HCT116 (cell line): ENCODE results near the gene STIM1. TPM values are rescaled to one million over a fixed set of nuclear protein-coding genes. Genes with fewer than 3 reads are reported as not detected.

Experiments used
- ATAC-seq: fragments of 200-7000 bp; cut with Tn5 transposase; 2 replicates; pipeline ENCODE4 v1.9.1; 2020; ENCODE audit warnings: mild to moderate bottlenecking, moderate library complexity
- BruUV-seq: library from RNA; stranded (reverse); fragments of 400-500 nt; replicated peaks from 2 replicates; lab custom pipeline; 2021; lab: Mats Ljungman, UMichigan
- CTCF ChIA-PET: fragments of 300-600 bp; sonication (Branson Sonifier 250); formaldehyde crosslinking; loops from one replicate; lab custom pipeline; 2021; ENCODE audit warnings: antibody characterized with exemption; lab: Charles Lee
- POLR2A ChIA-PET: fragments of 300-600, 350-600 bp; sonication (Branson Sonifier 250); formaldehyde crosslinking; loops from one replicate; lab custom pipeline; 2021; ENCODE audit warnings: antibody characterized with exemption; lab: Charles Lee
- RAD21 ChIA-PET, 2 experiments: fragments of 300-600 bp; sonication (Branson Sonifier 250); formaldehyde crosslinking; loops; one replicate each; lab custom pipeline; 2023; ENCODE audit warnings: low total read pairs in 2 of 2; ENCODE audit not compliant: uncharacterized antibody in 2 of 2, unreplicated experiment in 2 of 2, low non-redundant PET in 1 of 2; lab: Charles Lee
- DNase-seq: peaks from one replicate; pipeline ENCODE4 v3.0.0-alpha.2; 2010; ENCODE audit warnings: low read depth, low spot score
- H2AFZ ChIP-seq: fragments of 200-600 bp; shearing (Covaris generic), sonication (generic); 2 replicates; pipeline ENCODE4 v1.6.1; 2017; ENCODE audit warnings: low read depth, mixed run types, mixed read lengths, antibody characterized with exemption, low read length; ENCODE audit not compliant: poor library complexity, severe bottlenecking
- H3K27ac ChIP-seq: 2 replicates; pipeline ENCODE4 v1.5.1; 2012; ENCODE audit warnings: low read depth, low read length
- H3K27me3 ChIP-seq: fragments of 200-600 bp; sonication (generic); 2 replicates; pipeline ENCODE4 v1.6.1; 2016; ENCODE audit warnings: mixed run types, low read length, mixed read lengths; ENCODE audit not compliant: insufficient read depth
- H3K36me3 ChIP-seq, 2 experiments: fragments of 200-500 bp in 1 of 2; fragments of 200-600 bp in 1 of 2; sonication (Bioruptor generic) in 1 of 2; sonication (generic) in 1 of 2; 2 replicates each; pipeline versions ENCODE4 v1.5.1 to v1.6.1; 2014 to 2016; ENCODE audit warnings: low read length in 2 of 2, inconsistent platforms in 1 of 2, mixed read lengths in 1 of 2, mixed run types in 1 of 2; ENCODE audit not compliant: insufficient read depth in 2 of 2, control insufficient read depth in 1 of 2
- H3K4me1 ChIP-seq, 2 experiments: fragments of 200-600 bp in 1 of 2; sonication (generic) in 1 of 2; 2 replicates each; pipeline versions ENCODE4 v1.5.1 to v1.6.1; 2012 to 2017; ENCODE audit warnings: low read length in 2 of 2, inconsistent platforms in 1 of 2, mild to moderate bottlenecking in 1 of 2, mixed read lengths in 1 of 2, mixed run types in 1 of 2, moderate library complexity in 1 of 2; ENCODE audit not compliant: insufficient read depth in 2 of 2, control insufficient read depth in 1 of 2
- H3K4me2 ChIP-seq: fragments of 200-600 bp; sonication (generic); 2 replicates; pipeline ENCODE4 v1.6.1; 2017; ENCODE audit warnings: mixed run types, low read length, mixed read lengths
- H3K4me3 ChIP-seq, 2 experiments: fragments of 200-600 bp in 1 of 2; sonication (generic) in 1 of 2; replicated peaks in 1 of 2; 2 replicates each; pipeline ENCODE4 v1.5.1; 2011 to 2016; ENCODE audit warnings: low read length in 2 of 2, control low read depth in 1 of 2, low read depth in 1 of 2, mild to moderate bottlenecking in 1 of 2, mixed read lengths in 1 of 2, mixed run types in 1 of 2
- H3K79me2 ChIP-seq: fragments of 200-600 bp; sonication (generic); 2 replicates; pipeline ENCODE4 v1.6.1; 2017; ENCODE audit warnings: mild to moderate bottlenecking, mixed run types, low read length, moderate library complexity, mixed read lengths; ENCODE audit not compliant: insufficient read depth
- H3K9ac ChIP-seq: fragments of 200-600 bp; sonication (generic); 2 replicates; pipeline ENCODE4 v1.6.1; 2016; ENCODE audit warnings: low read length, mixed read lengths
- H3K9me2 ChIP-seq: fragments of 200-600 bp; sonication (generic), shearing (Covaris generic); 2 replicates; pipeline ENCODE4 v1.6.1; 2017; ENCODE audit warnings: mixed run types, mild to moderate bottlenecking, moderate library complexity; ENCODE audit not compliant: insufficient read depth
- H3K9me3 ChIP-seq, 2 experiments: fragments of 200-500 bp in 1 of 2; fragments of 200-600 bp in 1 of 2; sonication (Bioruptor generic) in 1 of 2; sonication (generic) in 1 of 2; 2 replicates each; pipeline ENCODE4 v1.6.1; 2014 to 2017; ENCODE audit warnings: low read length in 2 of 2, mixed read lengths in 2 of 2, inconsistent platforms in 1 of 2, low read depth in 1 of 2, mild to moderate bottlenecking in 1 of 2, mixed run types in 1 of 2, moderate library complexity in 1 of 2; ENCODE audit not compliant: control insufficient read depth in 1 of 2, insufficient read depth in 1 of 2
- H4K20me1 ChIP-seq: fragments of 200-600 bp; sonication (generic), shearing (Covaris generic); 2 replicates; pipeline ENCODE4 v1.6.1; 2017; ENCODE audit warnings: mixed run types, mild to moderate bottlenecking, moderate library complexity; ENCODE audit not compliant: insufficient read depth
- CBX3 ChIP-seq: IDR thresholded peaks from 2 replicates; pipeline ENCODE4 v1.6.1; 2012; ENCODE audit warnings: low read depth
- CEBPB ChIP-seq: IDR thresholded peaks from 2 replicates; pipeline ENCODE4 v1.6.1; 2012; ENCODE audit warnings: low read depth
- ELF1 ChIP-seq: IDR thresholded peaks from 2 replicates; pipeline ENCODE4 v1.6.1; 2012; ENCODE audit warnings: low read depth, borderline replicate concordance
- EZH2 ChIP-seq: fragments of 200-600 bp; sonication (generic); IDR thresholded peaks from 2 replicates; pipeline ENCODE4 v1.6.1; 2017; ENCODE audit warnings: antibody characterized with exemption, mixed run types
- FOSL1 ChIP-seq: IDR thresholded peaks from 2 replicates; pipeline ENCODE4 v1.6.1; 2012; ENCODE audit warnings: low read depth
- JUND ChIP-seq: IDR thresholded peaks from 2 replicates; pipeline ENCODE4 v1.6.1; 2012
- POLR2A ChIP-seq: IDR thresholded peaks from 2 replicates; pipeline ENCODE4 v1.7.0; 2011; ENCODE audit warnings: borderline replicate concordance; ENCODE audit not compliant: insufficient read depth, insufficient read length; ENCODE audit errors: extremely low read depth
- POLR2AphosphoS5 ChIP-seq: IDR thresholded peaks from 2 replicates; pipeline ENCODE4 v1.6.1; 2011; ENCODE audit warnings: mild to moderate bottlenecking, low read depth, low read length, moderate library complexity
- RAD21 ChIP-seq: IDR thresholded peaks from 2 replicates; pipeline ENCODE4 v1.6.1; 2012; ENCODE audit warnings: low read depth, mild to moderate bottlenecking
- SIN3A ChIP-seq: IDR thresholded peaks from 2 replicates; pipeline ENCODE4 v1.6.1; 2012; ENCODE audit warnings: low read depth
- SP1 ChIP-seq: IDR thresholded peaks from 2 replicates; pipeline ENCODE4 v1.6.1; 2012; ENCODE audit warnings: low read depth
- SRF ChIP-seq: IDR thresholded peaks from 2 replicates; pipeline ENCODE4 v1.6.1; 2012; ENCODE audit warnings: low read depth
- TCF7L2 ChIP-seq: IDR thresholded peaks from 2 replicates; pipeline ENCODE4 v1.7.0; 2011; ENCODE audit warnings: borderline replicate concordance, inconsistent platforms; ENCODE audit not compliant: insufficient read depth, insufficient read length; ENCODE audit errors: extremely low read depth
- YY1 ChIP-seq: IDR thresholded peaks from 2 replicates; pipeline ENCODE4 v1.6.1; 2011; ENCODE audit warnings: low read length, low read depth, moderate library complexity, mild to moderate bottlenecking; ENCODE audit not compliant: insufficient replicate concordance; ENCODE audit errors: extremely low read depth
- ZBTB33 ChIP-seq: IDR thresholded peaks from 2 replicates; pipeline ENCODE4 v1.6.1; 2011; ENCODE audit warnings: mild to moderate bottlenecking, low read length, moderate library complexity; ENCODE audit not compliant: insufficient replicate concordance; ENCODE audit errors: extremely low read depth
- ZFX ChIP-seq: fragments of 450-650 bp; IDR thresholded peaks from 2 replicates; pipeline ENCODE4 v1.6.1; 2017
- ZNF274 ChIP-seq: fragments of 200-500 bp; sonication (Bioruptor generic); IDR thresholded peaks from 2 replicates; pipeline ENCODE4 v1.6.1; 2014; ENCODE audit warnings: mild to moderate bottlenecking, low read depth, low read length, inconsistent platforms
- intact Hi-C: fragments of 100-400 bp; cut with micrococcal nuclease; formaldehyde crosslinking; loops from 2 replicates; pipeline ENCODE4 v1.10.0; 2022
- total RNA-seq: library from RNA; stranded (reverse); gene quantifications from one replicate; pipeline ENCODE4 v1.2.1, GENCODE V29; 2021; ENCODE audit not compliant: unreplicated experiment
- TF ChIP-seq, protein P1 (sequence below): IDR thresholded peaks from 2 replicates; pipeline ENCODE4 v1.6.1; 2012
- TF ChIP-seq, protein P2 (sequence below): IDR thresholded peaks from 2 replicates; pipeline ENCODE4 v1.6.1; 2012
- TF ChIP-seq, protein P3 (sequence below), 3 experiments: fragments of 200-600 bp in 1 of 3; sonication (generic) in 1 of 3; IDR thresholded peaks in 2 of 3; conservative IDR thresholded peaks in 1 of 3; 2 replicates each; pipeline ENCODE4 v1.5.1; 2012 to 2017; ENCODE audit warnings: low read depth in 2 of 3, low read length in 2 of 3, antibody characterized with exemption in 1 of 3, borderline replicate concordance in 1 of 3, control low read depth in 1 of 3, mild to moderate bottlenecking in 1 of 3, mixed read lengths in 1 of 3, mixed run types in 1 of 3, moderate library complexity in 1 of 3; ENCODE audit not compliant: insufficient read depth in 1 of 3

STIM1 gene
- total RNA-seq, 1 experiment from 2014 or later, result 22.3 TPM

DNA sequence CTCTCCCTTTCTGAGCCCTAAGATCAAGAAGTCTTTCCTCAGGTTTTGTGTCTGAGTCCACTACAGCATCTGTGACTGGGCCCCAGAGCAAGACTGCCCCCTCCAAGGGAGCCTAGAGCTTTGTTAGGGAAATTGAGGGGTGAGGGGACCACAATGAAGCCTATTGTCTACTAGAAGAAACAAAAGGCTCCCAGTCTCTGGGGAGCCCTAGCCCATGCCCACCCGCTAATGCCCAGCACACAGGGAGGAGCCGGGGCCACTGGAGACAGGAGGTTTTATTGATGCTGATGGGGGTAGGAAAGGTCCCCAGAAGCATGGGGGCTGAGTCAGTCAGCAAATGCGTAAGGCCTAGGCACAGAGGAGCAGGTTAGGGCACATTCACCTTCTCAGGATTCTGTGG, 28.7 kb upstream of the STIM1 start:
- no peak for TF ChIP-seq ZNF274
- TF ChIP-seq SIN3A, result no peak
- no peak for TF ChIP-seq ZFX
- no peak for TF ChIP-seq SRF
- TF ChIP-seq, protein P1, sequence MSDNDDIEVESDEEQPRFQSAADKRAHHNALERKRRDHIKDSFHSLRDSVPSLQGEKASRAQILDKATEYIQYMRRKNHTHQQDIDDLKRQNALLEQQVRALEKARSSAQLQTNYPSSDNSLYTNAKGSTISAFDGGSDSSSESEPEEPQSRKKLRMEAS, result no peak
- TF ChIP-seq CEBPB, result no peak
- no peak for TF ChIP-seq FOSL1
- TF ChIP-seq SP1, result no peak
- TF ChIP-seq POLR2AphosphoS5, result no peak
- no peak for TF ChIP-seq ZBTB33
- no peak for TF ChIP-seq CBX3
- TF ChIP-seq EZH2, result no peak
- TF ChIP-seq, protein P2, sequence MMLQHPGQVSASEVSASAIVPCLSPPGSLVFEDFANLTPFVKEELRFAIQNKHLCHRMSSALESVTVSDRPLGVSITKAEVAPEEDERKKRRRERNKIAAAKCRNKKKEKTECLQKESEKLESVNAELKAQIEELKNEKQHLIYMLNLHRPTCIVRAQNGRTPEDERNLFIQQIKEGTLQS, result no peak
- TF ChIP-seq JUND, result no peak
- TF ChIP-seq POLR2A, result no peak
- no peak for TF ChIP-seq YY1
- no peak for TF ChIP-seq TCF7L2
- TF ChIP-seq ELF1, result no peak
- no peak for TF ChIP-seq RAD21
- TF ChIP-seq, protein P3, sequence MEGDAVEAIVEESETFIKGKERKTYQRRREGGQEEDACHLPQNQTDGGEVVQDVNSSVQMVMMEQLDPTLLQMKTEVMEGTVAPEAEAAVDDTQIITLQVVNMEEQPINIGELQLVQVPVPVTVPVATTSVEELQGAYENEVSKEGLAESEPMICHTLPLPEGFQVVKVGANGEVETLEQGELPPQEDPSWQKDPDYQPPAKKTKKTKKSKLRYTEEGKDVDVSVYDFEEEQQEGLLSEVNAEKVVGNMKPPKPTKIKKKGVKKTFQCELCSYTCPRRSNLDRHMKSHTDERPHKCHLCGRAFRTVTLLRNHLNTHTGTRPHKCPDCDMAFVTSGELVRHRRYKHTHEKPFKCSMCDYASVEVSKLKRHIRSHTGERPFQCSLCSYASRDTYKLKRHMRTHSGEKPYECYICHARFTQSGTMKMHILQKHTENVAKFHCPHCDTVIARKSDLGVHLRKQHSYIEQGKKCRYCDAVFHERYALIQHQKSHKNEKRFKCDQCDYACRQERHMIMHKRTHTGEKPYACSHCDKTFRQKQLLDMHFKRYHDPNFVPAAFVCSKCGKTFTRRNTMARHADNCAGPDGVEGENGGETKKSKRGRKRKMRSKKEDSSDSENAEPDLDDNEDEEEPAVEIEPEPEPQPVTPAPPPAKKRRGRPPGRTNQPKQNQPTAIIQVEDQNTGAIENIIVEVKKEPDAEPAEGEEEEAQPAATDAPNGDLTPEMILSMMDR (IDR thresholded peaks at IDR 0.05 in 2 of 3, conservative IDR thresholded peaks at IDR 0.05 in 1 of 3; ENCODE audit: borderline replicate concordance in 1 of 3, insufficient read depth in 1 of 3, low read depth in 2 of 3, low read length in 2 of 3), result no peak
- TF ChIP-seq, all 23 proteins: peak for 0
- peaks cover 0 to 5% of the 10 kb centered on the region in 2 experiments; a peak in 1 of 4 replicates for H3K4me1 ChIP-seq
- H3K36me3 ChIP-seq, result peaks cover 15 to 29% of the 10 kb centered on the region in 2 experiments; a peak in 3 of 4 replicates
- no peaks in the 10 kb centered on the region for H4K20me1 ChIP-seq
- H3K9me3 ChIP-seq, result no peaks in the 10 kb centered on the region
- no peak overlapping the region for H3K4me3 ChIP-seq
- RAD21 ChIA-PET, result interaction anchor here in 1 of 2 experiments (0.5 kb wide), 1 partner anchor 242 kb away, joined by 3 read pairs; no protein-coding TSS in a partner anchor
- intact Hi-C loops, result no loop called here
- no peak for DNase-seq
- H3K4me2 ChIP-seq, result no peak overlapping the region
- peaks cover 24% of the 10 kb centered on the region for H3K79me2 ChIP-seq
- no peaks in the 10 kb centered on the region for H3K27me3 ChIP-seq
- no peak overlapping the region for H3K9ac ChIP-seq
- no peak overlapping the region for H2AFZ ChIP-seq
- CTCF ChIA-PET, result interaction anchor here (2.0 to 2.9 kb wide), 2 partner anchors 15 to 19 kb away, joined by 8 to 10 read pairs; partner anchors contain the start of genes PGAP2 and RHOG
- no peak for ATAC-seq
- H3K27ac ChIP-seq, result no peak overlapping the region
- POLR2A ChIA-PET, result interaction anchor here (1.5 kb wide), 1 partner anchor 14 kb away, joined by 4 read pairs; the partner anchor contains the start of gene RHOG
- BruUV-seq, result no TSS peak
- H3K9me2 ChIP-seq, result no peaks in the 10 kb centered on the region
